GM18517 (cell line): ENCODE results near the gene RND3.

Source experiments
- ATAC-seq: cut with Tn5 transposase; IDR thresholded peaks from one replicate; pipeline ENCODE4 v1.9.1; 2021; ENCODE audit warnings: mild to moderate bottlenecking, moderate library complexity; ENCODE audit not compliant: unreplicated experiment

RND3 gene

GRCh38 chr2:150494234-150494945 lies 6.9 kb upstream of the RND3 start:
- no peak for ATAC-seq

GRCh38 chr2:150491943-150492342 lies 4.5 kb upstream of the RND3 start:
- no peak for ATAC-seq

- no peak for ATAC-seq
These were observed 4.0 kb upstream of the RND3 start for GRCh38 chr2:150491430-150491829.

- no peak for ATAC-seq
These were observed 3.0 kb upstream of the RND3 start for GRCh38 chr2:150490466-150490865.

GRCh38 chr2:150486539-150487484 lies 655 bp downstream of the RND3 start:
- ATAC-seq = no peak

- ATAC-seq = no peak
These were observed 1.5 kb downstream of the RND3 start for GRCh38 chr2:150485871-150486538.

GRCh38 chr2:150485114-150485870 lies 2.2 kb downstream of the RND3 start:
- ATAC-seq = peak; percentile 35

GRCh38 chr2:150484461-150485021 lies 2.9 kb downstream of the RND3 start:
- ATAC-seq = no peak

GRCh38 chr2:150484006-150484405 lies 3.5 kb downstream of the RND3 start:
- no peak for ATAC-seq

- no peak for ATAC-seq
These were observed 3.9 kb downstream of the RND3 start for GRCh38 chr2:150483532-150483931.

- ATAC-seq = no peak
These were observed 4.6 kb downstream of the RND3 start for GRCh38 chr2:150482667-150483400.

- no peak for ATAC-seq
These were observed 5.4 kb downstream of the RND3 start for GRCh38 chr2:150482111-150482510.

GRCh38 chr2:150480971-150481830 lies 6.3 kb downstream of the RND3 start:
- no peak for ATAC-seq

GRCh38 chr2:150480241-150480640 lies 7.2 kb downstream of the RND3 start:
- ATAC-seq = no peak

GRCh38 chr2:150479075-150479915 lies 8.2 kb downstream of the RND3 start:
- no peak for ATAC-seq

GRCh38 chr2:150478200-150478974 lies 9.1 kb downstream of the RND3 start:
- ATAC-seq = no peak

GRCh38 chr2:150477347-150477746 lies 10.1 kb downstream of the RND3 start:
- no peak for ATAC-seq
